GM21447 (cell line): ENCODE results near the gene TIGD4.

ENCODE experiments used
- ATAC-seq: cut with Tn5 transposase; IDR thresholded peaks from one replicate; pipeline ENCODE4 v1.9.1; 2021; ENCODE audit not compliant: unreplicated experiment

Gene TIGD4

DNA sequence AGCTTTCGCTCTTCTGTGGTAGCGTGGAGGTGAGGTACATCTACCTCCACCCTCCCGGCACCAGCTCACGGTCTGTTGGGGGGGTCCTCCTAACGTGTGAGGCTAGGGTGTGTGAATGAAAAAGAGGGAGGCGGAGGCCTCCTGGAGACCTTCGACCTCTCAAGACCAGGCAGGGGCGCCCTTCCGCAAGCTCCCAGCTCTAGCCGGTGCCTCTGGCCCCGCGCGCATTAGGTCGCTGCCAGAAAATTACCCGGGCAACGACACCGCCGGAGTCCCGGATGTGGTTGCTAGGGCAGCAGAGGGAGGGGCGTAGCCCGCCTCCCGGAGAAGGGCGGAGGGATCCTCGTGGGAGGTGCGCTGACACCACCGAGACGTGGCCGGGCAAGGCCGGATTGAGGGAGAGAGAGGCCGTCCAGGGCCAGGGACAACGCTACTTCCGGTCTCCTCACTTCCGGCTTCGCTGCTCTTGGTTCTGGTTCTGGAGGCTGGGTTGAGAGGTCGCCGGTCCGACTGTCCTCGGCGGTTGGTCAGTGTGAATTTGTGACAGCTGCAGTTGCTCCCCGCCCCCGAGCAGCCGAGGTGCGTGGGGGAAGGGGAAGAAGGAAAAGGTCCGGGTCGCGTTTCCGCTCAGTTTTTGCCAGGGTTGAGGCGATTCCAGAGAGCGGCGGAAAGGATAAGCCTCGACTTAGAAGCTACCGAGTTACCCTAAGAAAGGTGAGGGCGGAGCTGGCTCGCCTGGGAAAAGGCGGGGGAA lies at the start of gene TIGD4, which contains the start of gene ARFIP1:
TSS of gene TIGD4 (minus strand) at position 218 of the 754 bp plus-strand sequence. CDS start 8,726 bp downstream, outside the sequence.
TSS of gene ARFIP1 (plus strand) at position 442 of the 754 bp plus-strand sequence. CDS start 49,680 bp downstream, outside the sequence.
- ATAC-seq: peak; percentile 93

DNA sequence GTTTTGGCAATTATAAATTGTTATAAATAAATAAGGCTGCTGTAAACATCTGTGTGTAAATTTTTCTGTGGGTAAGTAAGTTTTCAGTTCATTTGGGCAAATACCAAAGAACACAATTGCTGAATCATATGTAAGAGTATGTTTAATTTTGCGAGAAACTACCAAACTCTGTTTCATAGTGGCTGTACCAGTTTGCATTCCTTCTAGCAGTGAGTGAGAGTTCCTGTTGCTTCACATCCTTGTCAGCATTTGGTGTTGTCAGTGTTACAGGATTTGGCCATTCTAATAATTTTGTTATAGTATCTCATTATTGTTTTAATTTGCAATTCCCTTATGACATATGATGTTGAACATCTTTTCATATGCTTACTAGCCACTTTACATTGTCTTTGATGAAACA lies 48.6 kb upstream of the TIGD4 start:
- no peak for ATAC-seq

DNA sequence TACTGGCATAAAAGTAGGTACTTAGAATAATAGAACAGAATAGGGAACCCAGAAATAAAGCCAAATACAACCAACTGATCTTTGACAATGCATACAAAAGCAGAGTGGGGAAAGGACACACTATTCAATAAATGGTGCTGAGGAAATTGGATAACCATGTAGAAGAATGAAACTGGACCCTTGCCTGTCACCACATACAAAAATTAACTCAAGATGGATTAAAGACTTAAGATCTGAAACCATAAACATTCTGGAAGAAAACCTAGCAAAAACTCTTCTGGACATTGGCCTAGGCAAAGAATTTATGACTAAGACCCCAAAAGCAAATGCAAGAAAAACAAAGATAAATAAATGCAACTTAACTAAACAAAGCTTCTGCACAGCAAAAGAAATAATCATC lies 45.8 kb upstream of the TIGD4 start:
- ATAC-seq: no peak

DNA sequence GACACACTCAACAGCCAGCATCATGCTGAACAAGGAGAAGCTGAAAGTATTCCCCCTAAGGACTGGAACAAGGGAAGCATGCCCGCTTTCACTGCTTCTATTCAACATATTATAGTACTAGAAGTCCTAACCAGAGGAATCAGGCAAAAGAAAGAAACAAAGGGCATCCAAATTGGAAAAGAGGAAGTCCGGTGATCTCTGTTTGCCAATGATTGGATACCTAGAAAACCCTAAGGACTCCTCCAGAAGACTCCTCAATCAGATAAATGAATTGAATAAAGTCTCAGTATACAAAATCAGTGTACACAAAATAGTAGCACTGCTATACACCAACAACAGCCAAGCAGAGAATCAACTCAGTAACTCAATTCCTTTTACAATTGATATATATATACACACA lies 45.0 kb upstream of the TIGD4 start:
- ATAC-seq: no peak

DNA sequence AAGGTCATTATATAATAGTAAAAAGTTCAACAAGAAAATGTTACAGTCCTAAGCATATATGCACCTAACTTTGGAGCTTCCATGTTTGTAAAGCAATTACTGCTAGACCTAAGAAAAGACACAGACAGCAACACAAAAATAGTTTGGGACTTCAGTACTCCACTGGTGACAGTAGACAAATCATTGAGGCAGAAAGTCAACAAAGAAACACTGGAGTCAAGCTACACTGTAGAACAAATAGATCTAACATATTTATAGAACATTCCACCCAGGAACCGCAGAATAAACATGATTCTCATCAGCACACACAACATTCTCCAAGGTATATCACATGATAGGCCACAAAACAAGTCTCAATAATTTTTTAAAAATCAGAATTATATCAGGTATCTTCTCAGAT lies 42.8 kb upstream of the TIGD4 start:
- no peak for ATAC-seq

DNA sequence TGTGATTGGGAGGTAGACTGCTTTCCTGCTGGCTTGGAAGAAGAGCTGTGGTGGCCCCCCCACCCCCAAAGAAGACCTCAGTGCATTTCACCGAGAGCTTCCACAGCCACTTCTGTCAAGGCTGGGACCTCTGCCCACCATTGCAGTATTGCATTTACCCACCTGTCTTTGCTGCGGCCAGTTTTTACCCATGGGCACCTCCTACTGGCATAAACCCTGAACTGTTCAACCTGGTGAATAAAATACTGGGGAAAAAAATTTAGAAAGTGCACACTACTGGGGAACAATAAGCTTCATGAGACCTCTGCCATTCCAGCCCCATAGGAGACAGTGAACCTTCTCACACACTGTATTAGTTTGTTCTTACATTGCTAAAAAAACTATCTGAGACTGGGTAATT lies 40.5 kb upstream of the TIGD4 start:
- ATAC-seq: no peak

DNA sequence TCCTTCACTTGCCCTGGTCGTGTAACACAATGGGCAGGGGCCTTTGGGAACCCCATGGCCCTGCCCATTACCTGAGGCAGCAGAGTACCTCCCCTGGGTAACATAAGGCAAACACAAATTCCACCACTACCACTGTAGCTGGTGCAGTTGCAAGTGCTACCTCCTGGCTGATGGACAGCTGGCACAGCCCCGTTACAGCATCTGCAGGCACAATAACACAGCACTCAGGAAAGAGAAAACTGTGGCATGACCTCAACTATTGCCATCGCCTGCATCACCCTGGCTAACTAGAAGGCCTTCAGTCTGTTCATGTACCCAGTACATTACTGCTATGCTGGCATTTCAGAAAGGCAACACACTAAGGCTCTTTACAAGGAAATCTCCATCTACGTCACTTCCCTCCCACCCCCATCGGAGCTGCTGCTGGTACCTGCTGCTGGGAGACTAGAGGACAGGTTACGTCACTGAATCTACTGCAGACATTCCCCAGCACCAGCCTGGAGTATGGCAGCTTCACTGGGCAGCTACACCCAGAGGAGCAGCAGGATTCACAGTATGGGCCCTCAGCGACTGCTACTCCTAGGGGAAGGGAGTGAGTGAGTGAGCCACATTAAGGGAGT lies 39.6 kb upstream of the TIGD4 start:
- ATAC-seq: no peak

DNA sequence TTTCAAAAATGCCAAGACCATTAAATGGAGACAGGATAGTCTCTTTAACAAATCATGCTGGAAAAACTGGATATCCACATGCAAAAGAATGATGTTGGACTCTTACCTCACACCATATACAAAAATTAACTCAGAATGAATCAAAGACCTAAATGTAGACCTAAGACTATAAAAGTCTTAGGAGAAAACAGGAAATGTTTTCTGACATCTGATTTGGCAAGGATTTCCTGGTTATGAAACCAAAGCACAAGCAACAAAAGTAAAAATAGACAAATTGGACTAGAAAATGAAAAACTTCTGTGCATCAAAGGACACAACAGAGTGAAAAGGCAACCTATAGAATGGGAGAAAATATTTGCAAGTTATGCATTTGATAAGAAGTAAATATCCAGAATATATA lies 37.8 kb upstream of the TIGD4 start:
- ATAC-seq: no peak

DNA sequence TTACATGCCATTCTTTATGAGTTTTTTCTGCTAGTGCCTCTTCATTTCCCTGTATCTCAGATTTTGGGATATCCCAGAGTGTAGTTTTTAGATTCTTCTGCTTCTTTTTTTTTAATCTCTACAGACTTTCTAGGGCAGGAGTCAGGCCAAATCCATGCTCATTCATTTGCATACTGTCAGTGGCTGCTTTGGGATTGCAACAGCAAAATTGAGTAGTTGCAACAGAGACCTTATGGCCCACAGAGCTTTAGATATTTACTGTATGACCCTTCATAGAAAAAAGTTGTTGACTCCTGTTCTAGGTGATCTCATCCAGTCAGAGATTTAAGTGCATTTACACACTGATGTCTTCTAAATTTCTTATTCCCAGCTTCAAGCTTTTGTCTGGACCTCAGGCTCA lies 35.5 kb upstream of the TIGD4 start:
- no peak for ATAC-seq

DNA sequence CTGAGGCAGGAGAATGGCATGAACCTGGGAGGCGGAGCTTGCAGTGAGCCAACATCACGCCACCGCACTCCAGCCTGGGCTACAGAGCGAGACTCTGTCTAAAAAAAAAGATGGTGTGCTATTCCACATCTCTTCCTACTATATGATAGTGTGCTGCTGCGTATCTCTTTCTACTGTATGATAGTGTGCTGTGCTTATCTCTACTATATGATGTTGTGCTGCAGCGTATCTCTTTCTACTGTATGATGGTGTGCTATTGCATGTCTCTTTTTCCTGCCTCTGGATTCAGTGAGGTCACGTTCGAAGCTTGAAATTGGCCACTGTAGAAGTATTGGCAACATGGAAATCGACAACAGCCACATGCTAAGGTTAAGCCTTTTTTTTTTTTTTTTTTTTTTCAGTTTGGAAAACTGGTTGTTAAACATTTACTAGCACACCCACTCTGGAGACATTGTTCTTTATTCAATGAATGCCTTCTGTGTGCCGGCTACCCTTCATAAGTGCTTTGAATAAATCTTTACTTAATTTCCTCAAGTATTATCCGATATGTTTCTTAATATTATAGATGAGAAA lies 31.3 kb upstream of the TIGD4 start:
- ATAC-seq: no peak

DNA sequence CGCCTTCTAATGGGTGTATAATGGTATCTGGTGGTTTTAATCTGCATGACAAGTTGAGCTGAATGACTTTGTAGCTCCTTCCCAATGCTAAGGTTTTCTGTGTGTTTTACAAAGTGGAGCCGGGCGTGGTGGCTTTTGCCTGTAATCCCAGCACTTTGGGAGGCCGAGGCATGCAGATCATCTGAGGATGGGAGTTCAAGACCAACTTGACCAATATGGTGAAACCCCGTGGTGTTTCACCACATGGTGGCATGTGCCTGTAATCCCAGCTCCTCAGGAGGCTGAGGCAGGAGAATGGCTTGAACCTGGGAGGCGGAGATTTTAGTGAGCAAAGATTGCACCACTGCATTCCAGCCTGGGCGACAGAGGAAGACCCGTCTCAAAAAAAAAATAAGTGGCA lies 29.1 kb upstream of the TIGD4 start:
- no peak for ATAC-seq

DNA sequence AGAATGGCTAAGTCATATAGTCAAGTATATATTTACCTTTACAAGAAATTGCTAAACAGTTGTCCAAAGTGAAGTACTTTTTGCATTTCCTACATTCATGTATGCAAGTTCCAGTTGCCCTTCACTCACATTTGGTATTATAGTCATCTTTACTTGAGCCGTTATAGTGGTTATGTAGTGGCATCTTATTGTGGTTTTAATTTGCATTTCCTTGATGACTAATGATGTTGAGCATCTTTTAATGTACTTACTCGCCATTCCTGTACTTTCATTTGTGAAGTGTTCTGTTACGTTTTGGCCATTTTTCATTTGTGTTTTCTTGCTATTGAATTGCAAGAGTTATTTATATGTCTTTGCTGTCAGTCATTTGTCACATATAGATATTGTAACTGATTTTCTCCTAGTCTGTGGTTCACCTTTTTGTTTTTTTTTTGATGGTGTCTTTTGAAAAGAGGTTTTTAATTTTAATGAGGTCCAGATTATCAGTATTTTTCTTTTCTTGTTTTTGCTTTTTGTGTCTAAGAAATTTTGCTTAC lies 27.8 kb upstream of the TIGD4 start:
- no peak for ATAC-seq

DNA sequence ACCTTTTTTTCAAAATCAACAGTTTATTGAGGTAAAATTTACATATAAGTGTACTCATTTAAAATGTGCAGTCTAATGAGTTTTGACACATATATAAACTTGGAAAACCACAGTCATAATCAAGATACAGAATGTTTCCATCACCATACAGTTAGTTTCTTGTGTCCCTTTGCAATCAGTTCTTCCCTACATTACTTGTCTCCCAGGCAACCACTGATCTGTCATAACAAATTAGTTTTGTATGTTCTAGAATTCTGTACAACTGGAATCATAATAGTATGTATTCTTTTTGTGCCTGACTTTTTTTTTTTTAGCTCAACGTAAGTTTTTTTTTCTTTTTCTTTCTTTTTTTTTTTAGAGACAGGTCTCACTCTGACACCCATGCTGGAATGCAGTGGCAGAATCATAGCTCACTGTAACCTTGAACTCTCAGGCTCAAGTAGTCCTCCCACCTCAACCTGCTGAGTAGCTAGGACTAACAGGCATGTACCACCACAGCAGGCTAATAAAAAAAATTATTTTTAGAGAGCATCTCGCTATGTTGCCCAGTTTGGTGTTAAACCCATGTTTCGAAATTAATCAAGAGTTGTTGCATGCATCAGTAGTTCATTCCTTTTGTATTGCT lies 27.1 kb upstream of the TIGD4 start:
- no peak for ATAC-seq

DNA sequence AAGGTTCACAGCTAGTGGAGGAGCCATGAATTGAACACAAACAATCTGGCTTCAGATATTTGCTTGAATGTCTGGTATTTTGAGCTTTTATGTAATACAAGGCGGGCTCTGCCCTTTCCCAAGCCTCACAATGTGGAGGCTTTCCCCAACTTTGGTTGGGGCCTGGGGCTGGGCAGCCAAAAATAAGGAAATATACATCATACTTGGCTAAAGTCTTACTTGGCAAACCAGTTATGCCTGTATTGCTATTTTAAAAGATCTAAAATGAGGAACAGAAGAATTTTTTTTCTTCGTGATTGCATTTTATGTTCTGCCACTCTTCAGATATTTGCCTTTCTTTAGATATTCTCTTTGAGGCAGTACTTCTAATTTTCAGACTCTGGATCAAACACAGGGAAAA lies 26.3 kb upstream of the TIGD4 start:
- ATAC-seq: no peak

DNA sequence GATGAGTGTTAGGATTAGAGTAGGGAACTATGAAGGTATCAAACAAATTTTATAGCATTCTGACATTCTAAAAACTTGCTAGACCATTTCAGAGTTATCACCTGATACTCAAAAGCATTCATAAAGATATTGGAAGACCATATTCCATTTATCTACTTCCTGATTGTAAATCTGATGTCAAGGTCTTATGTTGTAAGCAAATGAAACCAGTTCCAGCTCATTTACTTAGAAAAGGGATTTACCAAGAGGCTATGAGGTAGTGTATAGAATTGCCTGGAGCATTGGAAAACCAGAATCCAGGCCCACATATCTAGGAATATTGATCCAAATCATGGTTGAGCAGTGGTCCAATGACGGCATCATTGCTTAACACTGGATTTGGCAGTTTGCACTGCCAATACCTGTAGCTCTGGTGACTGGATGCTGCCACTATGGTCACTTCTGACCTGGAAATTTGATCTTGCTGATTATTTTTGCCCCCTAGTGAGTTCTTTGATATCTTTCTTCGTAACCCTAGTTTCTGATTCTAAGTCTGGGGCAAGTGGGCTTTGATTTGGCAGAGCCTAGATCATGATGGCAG lies 25.6 kb upstream of the TIGD4 start:
- no peak for ATAC-seq

DNA sequence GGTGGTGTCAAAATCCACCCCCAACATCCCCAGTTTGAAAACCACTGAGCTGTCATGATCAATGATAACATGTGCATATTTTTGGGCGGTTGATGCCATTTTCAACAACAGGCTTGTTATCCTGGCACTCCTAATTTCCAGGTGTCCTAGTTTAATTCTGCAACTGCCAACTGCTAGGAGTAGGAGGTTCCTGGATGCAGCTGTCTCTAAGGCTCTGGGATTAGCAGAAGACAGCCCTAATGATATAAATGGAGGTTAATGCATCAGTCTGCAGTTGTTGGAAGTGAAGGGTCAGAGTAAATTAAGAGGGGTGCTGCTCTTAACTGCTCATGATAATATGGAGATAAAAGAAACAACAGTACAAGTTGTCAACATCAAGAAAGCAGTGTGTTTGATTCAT lies 24.0 kb upstream of the TIGD4 start:
- ATAC-seq: no peak

DNA sequence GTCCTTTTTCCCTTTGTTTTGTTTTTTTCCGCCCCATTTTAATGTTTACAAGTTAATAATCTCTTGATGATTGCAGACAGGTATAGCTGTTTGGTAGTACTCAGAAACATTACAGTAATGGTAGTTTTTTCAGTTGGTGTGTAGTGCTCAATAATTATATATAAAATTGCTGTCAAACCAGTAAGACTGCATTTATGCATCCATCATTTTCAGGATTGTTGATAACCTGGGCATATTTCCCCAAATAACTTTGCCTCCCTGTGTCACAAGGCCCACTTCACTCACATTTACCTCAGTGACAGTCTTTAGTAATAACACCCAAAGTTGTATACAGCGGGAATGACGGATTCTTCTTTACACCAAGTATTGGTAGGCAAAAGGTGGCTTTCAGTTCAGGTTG lies 16.4 kb upstream of the TIGD4 start:
- ATAC-seq: no peak

DNA sequence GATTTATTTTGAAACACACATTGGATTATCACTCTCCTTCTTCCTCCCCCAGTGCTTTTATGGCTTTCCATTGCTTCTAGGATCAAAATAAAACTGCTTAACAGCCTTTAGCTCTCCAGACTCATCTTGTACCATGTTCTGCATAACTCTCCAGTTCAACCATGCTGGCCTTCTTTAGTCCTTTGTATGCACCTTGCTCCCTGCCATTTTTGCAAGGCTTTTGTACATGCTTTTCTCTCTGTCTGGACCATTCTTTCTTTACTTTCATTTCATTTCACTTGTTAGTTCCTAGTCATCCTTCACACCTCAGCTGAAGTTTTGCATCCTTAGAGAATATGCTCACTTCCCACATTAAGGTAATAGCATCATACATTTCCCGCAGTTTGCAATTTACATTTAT lies 7.1 kb upstream of the TIGD4 start:
- ATAC-seq: no peak

DNA sequence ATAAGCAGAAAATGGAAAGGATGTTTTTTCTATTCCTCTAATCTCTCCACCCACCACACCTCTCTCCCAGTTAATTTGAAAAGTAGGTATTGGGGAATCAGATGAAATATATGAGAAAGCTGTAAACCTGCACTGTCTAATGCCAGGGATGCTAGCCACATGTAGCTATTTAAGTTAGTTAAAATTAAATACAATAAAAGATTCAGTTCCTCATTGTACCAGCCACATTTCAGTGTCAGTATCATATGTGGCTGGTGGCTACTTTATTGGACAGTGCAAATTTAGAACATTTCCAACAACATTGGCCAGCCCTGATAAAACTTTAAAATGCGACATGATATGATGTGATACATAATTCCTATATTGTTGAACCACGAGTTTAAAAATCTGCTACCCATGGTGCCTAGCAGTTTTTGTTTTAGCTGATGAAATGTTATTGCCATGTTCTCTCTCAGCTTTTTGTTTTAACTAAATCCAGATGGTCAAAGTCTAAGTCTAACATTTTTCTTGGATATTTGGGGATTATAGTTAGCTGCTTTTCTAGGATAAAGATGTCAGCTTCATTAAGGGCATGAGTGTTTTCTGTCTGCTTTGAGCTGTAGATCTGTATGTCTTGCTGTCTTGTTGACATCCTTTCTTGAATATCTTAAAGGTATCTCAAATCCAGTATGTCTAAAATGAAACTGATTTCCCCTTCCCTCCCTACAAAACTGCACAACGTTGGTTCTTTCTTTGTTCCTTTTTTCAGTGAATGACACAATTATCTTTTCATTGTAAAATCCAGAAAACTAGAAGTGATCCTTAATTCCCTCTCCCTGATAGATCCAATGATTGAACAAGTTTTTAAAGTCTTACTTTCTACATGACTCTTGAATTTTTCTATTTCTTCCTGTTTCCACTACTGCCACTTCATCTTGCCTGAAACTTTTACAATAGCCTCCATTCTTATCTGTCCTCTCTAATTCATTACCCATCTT lies 6.4 kb upstream of the TIGD4 start:
- ATAC-seq: no peak
